NCI-H2171 treated with DMSO at 0.1 percent for 48 hours (cell line): ENCODE results near the gene SLC11A1.

ENCODE experiments used
- DNase-seq: peaks from one replicate; lab custom pipeline; 2025; lab: John Stamatoyannopoulos, UW

The SLC11A1 gene, protein sequence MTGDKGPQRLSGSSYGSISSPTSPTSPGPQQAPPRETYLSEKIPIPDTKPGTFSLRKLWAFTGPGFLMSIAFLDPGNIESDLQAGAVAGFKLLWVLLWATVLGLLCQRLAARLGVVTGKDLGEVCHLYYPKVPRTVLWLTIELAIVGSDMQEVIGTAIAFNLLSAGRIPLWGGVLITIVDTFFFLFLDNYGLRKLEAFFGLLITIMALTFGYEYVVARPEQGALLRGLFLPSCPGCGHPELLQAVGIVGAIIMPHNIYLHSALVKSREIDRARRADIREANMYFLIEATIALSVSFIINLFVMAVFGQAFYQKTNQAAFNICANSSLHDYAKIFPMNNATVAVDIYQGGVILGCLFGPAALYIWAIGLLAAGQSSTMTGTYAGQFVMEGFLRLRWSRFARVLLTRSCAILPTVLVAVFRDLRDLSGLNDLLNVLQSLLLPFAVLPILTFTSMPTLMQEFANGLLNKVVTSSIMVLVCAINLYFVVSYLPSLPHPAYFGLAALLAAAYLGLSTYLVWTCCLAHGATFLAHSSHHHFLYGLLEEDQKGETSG

DNA sequence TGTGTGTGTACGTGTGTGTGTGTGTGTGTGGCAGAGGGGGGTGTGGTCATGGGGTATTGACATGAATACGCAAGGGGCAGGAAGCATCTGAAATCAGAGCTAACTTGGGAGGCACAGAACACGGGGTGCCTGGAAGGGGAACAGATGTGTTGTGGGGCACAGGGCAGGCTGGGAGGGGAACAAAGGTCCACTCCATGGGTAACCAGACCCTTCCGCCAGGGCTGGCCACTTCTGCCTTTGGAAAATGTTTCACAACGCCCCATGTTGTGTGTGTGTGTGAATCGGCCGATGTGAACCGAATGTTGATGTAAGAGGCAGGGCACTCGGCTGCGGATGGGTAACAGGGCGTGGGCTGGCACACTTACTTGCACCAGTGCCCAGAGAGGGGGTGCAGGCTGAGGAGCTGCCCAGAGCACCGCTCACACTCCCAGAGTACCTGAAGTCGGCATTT, at the start of gene SLC11A1:
Gene SLC11A1 (plus strand): TSS at position 358 of the 451 bp plus-strand sequence. CDS start 96 bp downstream, outside the sequence.
- no peak for DNase-seq

DNA sequence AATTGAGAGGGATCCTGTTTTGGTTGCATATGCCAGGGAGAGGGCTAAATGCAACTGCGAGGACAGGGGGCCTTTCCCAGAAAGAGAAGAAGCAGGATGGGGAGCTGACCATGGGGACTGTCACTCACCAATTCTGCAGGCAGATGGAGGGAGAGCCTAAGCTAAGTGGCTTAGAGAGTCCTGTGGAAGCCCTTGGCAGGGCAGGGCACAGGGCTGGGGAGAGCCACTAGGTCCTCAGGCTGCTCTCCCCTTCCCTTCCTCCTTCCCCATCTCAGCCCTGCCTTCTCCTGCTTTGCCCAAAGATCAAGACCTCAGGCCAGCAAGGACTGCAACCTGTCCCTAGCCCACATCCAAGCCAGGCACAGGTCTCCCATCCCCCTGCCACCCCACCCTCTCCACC, 49.8 kb upstream of the SLC11A1 start:
- no peak for DNase-seq

DNA sequence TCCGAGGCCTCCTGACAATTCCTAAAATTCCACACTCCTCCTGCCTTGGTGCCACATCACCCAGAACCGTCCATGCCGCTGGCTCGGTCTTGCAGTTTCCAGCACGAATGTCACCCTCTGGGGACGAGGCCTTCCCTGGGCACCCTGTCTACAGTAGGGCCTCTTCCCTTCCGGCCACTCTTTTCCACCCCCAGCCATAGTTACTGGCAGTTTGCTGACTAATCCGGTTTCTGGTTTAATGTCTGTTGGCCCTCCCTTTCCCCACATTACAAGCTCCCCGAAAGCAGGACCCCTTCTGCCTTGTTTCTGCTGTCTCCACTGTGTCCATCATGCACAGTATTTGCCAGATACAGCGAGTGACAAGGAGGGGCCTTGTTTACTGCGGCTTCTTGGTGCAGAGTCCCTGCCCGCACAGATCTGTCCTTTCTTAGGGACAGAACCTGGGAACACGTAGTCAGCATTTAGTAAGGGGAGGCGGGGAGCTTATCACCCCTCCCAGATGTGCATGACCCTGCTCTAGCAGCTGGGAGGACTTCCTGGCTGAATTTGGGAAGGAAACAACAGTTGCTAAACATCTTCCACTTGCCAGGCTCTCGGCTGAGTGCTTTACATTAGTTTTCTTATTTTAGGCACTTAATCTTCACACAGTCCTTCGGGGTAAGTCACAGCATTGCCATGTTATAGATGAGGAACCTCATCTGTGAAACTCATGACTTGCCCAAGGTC, 49.0 kb upstream of the SLC11A1 start:
- DNase-seq = no peak

DNA sequence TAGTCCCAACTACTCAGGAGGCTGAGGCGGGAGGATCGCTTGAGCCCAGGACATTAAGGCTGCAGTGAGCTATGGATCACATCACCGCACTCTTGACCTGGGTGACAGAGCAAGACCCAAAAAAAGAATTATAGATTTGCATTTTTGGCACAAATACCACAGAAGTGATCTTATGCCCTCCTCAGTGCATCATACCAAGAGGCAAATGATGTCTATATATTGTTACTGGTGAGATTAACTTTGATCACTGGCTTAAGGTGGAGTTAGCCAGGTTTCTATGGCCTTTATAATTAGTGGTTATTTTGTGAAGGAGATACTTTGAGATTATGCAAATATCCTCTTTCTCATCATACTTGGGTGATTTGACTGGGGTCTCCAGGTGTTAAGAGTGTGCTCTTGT, 47.5 kb upstream of the SLC11A1 start:
- no peak for DNase-seq

DNA sequence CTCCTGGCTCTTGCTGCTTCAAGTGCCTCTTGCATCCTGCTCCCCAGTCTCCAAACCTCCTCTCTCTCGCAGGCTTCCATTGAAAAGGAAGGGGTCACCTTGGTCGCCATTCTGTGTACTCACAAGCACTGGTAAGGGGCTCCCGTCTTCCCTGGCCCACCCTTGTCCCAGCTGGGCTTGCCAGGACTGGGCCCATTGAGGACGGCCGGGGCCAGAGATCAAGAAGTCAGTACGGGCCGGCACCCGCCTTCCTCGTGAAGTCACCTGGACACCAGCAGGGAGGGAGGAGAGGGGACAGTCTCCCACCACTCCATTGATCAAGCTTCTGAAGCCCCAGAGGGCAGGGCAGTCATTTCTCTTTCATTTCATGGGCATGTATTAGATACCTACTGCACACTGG, 41.4 kb upstream of the SLC11A1 start:
- no peak for DNase-seq

DNA sequence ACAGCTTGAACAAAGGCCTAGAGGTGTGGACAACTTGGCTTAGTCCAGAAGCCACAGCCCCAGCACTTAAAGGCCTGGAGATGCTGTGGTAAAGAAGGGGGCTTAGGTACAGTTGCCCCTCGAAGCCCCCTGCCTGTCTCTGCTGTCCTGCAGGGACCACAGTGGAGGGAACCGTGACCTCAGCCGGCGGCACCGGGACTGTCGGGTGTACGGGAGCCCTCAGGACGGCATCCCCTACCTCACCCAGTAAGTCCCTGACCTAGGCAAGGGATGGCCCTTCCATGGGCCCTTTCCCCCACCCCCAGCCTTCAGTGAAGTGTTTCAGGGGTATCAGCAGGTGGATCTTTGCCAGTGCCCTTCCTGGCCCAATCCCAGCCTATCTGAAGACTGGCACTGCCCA, 40.7 kb upstream of the SLC11A1 start:
- DNase-seq = no peak

DNA sequence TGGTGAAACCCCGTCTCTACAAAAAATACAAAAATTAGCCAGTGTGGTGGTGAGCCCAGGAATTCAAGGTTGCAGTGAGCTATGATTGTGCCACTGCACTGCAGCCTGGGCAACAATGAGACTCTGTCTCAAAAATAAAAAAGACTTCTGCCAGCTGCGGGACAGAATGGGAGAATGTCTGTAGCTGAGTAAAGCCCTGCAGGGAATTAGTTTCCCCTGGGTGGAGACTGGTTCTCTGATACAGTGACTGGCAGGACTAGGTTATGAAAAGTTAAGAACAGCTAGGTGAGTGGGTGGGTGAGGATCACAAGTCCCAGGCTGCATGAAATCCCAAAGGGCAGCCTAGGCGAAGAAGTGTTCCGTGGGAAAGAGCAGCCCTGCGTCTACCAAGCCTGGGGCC, 39.2 kb upstream of the SLC11A1 start:
- DNase-seq = no peak

DNA sequence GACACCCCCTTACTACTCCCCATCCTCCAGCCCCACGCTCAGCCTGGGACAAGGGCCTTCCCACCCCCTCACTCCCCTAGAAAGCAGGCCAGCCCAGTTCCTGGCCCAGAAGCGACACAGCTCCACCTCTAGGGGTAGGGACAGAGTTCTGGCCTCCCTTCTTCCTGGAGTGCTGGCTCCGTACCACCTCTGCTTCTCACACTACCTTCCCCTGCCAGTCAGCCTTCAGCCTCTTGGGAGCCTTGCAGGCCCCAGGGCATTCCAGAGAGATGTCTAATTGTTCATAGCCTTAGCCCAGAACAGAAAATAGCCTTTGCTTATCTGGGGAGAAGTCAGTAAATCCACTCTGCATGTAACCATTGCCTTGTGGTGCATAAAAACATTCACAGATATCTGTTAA, 38.5 kb upstream of the SLC11A1 start:
- DNase-seq = no peak

DNA sequence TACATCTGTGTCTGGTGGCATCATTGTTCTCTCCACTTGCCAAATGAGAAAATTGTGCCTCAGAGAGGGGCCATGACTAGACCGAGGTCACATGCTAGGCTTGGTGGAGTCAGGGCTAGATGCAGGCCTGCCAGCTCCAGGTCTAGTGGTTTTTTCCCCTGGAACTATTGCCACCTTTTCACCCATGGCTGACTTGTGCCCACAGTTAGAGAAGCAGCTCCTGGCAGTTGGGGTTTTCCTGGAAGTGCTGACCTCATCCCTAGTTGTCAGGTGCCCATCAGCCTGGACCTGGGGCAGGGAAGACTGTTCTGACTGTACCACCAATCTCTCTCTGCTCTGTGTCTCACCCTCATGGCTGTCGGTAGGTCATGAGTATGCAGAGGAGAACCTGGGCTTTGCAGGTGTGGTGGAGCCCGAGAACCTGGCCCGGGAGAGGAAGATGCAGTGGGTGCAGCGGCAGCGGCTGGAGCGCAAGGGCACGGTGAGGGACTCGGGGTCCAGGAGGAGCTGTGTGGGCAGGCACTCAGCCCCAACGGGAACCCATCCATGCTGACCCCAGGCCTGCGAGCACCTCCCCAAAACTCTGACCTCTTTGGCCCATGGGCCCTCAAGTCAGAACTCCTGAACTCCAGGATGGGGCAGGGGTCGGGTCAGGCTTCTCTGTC, 37.9 kb upstream of the SLC11A1 start:
- no peak for DNase-seq

DNA sequence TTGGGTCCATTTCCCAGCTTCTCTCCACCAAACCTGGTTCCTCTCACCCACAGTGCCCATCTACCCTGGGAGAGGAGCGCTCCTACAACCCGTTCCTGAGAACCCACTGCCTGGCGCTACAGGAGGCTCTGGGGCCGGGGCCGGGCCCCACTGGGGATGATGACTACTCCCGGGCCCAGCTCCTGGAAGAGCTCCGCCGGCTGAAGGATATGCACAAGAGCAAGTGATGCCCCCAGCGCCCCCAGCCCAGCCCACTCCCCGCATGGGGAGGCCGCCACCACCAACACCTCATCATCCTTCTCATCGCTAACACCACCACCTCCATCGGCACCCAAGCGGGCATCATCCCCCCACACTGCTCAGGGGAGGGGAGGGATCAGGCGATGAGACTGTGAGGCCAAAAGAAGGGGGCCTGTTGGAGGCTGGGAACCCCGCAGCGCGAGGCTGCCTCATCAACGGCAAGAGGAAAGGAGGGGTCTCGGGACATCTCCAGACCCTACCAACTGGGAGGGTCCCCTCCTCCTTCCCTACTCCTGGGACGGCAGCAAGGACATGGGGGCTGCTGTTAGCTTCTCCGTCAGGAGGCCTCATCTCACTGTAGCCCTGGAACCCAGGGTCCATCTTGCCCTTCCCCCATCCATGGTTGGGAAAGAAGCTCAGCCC, 37.2 kb upstream of the SLC11A1 start:
- DNase-seq = no peak

DNA sequence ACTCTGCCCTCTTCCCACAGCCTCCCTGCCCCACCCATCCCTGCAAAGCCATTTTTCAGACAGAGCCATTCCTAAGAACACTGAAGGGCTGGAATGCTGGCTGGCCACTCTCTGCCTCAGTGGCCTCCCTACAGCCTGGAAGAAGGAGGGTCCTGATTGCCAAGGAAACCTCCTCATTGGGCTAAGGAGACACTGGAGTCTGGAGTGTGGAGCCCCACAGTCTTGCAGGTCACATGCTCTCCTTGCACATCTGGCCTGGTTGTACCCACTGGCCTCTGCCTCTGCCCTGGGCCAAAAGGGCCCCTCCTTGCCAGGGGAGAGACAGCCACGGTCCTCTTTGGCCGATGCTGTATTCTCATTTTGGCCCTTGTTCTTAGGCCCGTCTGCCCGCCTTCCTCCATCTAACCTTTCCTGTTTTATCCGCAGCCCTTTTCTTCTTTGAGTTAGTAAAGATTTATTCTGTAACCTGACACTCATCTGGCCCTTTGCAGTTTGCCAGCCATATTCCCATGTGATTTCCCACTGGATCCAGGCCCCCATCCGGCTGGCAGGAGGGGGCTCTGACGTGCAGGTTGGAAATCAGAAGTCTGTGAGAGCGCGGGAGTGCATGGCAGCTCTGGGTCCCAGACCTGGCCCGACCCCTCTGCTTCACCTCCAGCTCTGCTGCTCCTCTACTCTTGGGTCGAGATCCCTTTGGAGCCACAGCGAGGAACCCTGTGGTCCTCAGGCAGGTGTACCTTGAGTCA, 36.4 kb upstream of the SLC11A1 start:
- DNase-seq = peak; percentile 83

DNA sequence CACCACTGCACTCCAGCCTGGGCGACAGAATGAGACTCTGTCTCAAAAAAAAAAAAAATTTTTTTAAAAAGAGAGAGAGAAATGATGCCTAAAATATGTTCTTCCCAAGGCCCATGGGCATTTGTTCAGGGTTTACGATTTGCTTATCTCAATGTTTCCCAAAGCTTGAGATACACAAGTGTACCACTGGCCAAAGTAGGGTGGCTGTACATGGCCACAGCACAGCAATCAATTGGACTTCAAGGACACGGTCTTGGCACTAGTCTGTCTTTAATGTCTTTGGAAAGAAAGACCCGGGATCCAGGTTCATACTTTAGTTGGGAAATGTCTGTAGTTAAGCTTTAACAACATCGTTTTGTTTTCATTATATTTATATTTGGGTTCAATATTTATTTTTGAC, 34.9 kb upstream of the SLC11A1 start:
- no peak for DNase-seq

DNA sequence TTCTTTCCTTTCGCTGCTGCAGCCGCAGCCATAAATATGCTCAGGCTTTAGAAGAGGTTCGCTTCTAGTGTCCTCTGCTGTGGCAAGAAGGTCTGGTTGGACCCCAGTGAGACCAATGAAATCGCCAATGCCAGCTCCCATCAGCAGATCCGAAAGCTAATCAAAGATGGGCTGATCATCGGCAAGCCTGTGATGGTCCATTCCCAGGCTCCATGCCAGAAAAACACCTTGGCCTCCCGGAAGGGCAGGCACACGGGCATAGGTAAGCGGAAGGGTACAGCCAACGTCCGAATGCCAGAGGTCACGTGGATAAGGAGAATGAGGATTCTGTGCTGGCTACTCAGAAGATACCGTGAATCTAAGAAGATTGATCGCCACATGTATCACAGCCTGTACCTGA, 28.0 kb upstream of the SLC11A1 start:
- no peak for DNase-seq

DNA sequence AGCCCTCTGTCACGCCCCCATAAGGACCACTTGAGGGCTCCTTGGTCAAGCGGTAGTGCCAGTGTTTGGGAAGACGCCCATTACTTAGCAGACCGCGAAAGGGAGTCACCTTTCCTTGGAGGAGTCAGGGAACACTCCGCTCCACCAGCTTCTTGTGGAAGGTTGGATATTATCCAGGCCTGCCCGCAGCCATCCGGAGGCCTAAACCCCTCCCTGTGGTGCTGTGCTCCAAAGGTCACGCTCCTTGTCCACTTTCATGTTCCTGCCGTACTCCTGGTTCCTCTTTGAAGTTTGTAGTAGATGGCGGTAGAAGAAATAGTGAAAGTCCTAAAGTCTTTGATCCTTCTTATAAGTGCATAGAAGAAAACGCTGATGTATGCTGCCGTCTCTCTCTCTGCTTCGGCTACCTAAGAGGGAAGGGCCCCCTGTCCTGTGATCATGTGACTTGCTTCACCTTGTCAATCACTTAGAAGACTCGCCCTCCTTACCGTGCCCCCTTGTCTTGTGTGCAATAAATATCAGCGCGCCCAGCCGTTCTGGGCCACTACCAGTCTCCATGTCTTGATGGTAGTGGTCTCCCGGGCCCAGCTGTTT, 27.1 kb upstream of the SLC11A1 start:
- DNase-seq = no peak

DNA sequence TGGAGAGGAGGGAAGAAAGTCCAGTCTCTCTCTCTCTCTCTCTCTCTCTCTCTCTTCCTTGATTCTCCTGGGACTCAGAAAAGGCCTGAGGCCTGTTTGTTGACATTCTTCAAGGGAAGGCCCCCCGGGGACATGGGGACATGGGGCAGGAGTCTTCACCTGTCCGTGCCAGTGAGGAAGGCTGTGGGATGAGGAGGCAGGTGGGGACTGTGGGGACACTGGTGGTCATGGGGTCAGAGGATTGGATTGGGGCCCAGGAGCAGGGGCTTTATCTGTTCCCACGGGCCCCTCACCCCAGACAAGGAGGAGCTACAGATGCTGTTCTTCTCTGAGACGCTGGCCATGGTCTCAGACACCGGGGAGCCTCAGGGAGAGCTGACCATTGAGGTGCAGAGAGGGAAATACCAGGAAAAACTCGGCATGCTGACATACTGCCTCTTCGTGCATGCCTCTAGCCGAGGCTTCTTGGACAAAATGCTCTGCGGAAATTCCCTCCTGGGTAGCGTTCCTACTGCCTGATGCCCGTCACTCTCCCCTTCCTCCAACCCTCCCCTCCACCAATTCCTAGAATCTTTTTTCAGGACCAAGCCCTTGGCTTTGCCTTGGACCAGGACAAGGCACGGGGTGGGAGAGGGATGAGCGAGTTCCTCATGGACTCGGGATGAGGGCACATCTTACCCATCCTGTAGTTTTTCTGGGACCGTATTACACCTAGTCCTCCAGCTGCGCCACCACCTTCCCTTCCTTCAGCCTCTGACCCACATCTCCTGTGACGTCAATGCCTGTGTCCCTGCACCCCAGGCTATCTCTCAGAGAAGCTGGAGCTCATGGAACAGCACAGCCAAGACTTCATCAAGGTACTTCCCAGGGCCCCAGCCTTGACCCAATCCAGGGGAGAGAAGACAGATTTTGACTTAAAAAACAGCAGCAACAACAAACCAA, 24.6 kb upstream of the SLC11A1 start:
- DNase-seq = no peak

DNA sequence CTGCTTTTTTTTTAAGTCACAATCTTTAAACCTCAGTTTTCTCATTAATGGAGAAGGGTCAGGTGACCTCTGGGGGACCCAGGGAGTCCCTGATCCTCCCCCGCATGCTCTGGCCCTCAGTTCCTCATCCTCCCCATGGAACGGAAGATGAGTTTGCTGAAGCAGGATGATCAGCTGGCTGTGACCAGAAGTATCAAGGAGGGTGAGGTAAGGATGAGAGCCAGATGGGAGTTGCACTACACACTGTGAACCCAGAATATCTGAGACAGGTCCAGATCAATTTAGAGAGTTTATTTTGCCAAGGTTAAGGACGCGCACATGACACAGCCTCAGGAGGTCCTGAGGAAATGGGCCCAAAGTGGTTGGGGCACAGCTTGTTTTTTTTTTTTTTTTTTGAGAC, 21.6 kb upstream of the SLC11A1 start:
- peak; percentile 16 for DNase-seq

DNA sequence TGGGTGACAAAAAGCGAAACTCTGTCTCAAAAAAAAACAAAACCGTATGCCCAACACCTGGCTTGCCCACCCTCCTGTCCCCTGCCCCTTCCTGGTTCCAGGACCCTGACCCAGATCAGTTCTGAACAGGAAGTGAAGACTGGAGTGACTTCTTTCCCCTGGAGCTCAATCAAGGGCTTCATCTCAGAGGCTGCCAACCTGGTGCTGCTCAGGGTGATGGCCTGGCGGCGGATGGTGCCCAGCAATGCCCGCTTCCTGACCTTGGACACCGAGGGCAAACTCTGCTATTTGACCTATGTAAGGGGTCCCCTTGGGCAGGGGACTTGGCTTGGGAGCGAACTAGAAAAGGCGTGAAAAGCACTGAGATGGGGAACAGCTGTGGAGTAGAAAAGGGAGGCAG, 19.5 kb upstream of the SLC11A1 start:
- no peak for DNase-seq

DNA sequence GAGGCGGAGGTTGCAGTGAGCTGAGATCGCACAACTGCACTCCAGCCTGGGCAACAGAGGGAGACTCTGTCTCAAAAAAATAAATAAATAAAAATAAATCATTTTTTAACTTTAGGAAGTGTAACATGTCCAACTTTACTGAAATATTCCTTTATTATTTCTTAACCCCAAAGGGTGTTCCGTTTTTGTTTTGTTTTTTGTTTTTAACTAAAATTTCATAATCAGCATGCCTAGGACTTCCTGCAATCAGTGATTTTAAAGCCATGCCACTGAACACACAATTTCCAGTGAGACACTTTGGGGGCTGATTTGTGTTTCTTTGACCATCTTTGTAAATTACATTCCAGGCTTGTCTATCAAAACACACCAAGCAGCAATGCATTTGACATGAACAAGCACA, 18.3 kb upstream of the SLC11A1 start:
- no peak for DNase-seq

DNA sequence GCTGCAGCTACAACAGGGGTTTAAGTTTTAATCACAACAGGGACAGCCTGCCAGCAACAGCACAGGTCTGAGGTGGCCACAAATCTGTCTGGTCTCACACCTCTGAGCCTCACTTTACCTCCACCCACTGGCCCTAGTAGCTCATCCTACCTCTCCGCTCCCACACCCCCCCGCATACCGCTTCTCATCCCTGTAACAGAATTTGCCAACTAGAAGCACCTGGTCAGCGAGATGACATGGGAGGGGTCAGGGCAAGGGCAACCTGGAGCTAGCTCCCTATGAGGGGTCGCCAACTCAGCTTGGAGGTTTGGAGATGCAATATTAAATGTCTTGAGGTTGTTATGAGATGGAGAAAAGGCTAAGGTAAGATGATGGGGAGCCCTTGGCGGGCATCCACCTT, 17.9 kb upstream of the SLC11A1 start:
- no peak for DNase-seq
